HCT116 (cell line): ENCODE data around the gene THUMPD3. TPM values are rescaled to one million over a fixed set of nuclear protein-coding genes. Genes with fewer than 3 reads are reported as not detected.

Experiments
- ATAC-seq: fragments of 200-7000 bp; cut with Tn5 transposase; 2 replicates; pipeline ENCODE4 v1.9.1; 2020; ENCODE audit warnings: mild to moderate bottlenecking, moderate library complexity
- BruUV-seq: library from RNA; stranded (reverse); fragments of 400-500 nt; replicated peaks from 2 replicates; lab custom pipeline; 2021; lab: Mats Ljungman, UMichigan
- CTCF ChIA-PET: fragments of 300-600 bp; sonication (Branson Sonifier 250); formaldehyde crosslinking; loops from one replicate; lab custom pipeline; 2021; ENCODE audit warnings: antibody characterized with exemption; lab: Charles Lee
- POLR2A ChIA-PET: fragments of 300-600, 350-600 bp; sonication (Branson Sonifier 250); formaldehyde crosslinking; loops from one replicate; lab custom pipeline; 2021; ENCODE audit warnings: antibody characterized with exemption; lab: Charles Lee
- RAD21 ChIA-PET, 2 experiments: fragments of 300-600 bp; sonication (Branson Sonifier 250); formaldehyde crosslinking; loops; one replicate each; lab custom pipeline; 2023; ENCODE audit warnings: low total read pairs in 2 of 2; ENCODE audit not compliant: uncharacterized antibody in 2 of 2, unreplicated experiment in 2 of 2, low non-redundant PET in 1 of 2; lab: Charles Lee
- DNase-seq: peaks from one replicate; pipeline ENCODE4 v3.0.0-alpha.2; 2010; ENCODE audit warnings: low read depth, low spot score
- H2AFZ ChIP-seq: fragments of 200-600 bp; shearing (Covaris generic), sonication (generic); 2 replicates; pipeline ENCODE4 v1.6.1; 2017; ENCODE audit warnings: low read depth, mixed run types, mixed read lengths, antibody characterized with exemption, low read length; ENCODE audit not compliant: poor library complexity, severe bottlenecking
- H3K27ac ChIP-seq: 2 replicates; pipeline ENCODE4 v1.5.1; 2012; ENCODE audit warnings: low read depth, low read length
- H3K27me3 ChIP-seq: fragments of 200-600 bp; sonication (generic); 2 replicates; pipeline ENCODE4 v1.6.1; 2016; ENCODE audit warnings: mixed run types, low read length, mixed read lengths; ENCODE audit not compliant: insufficient read depth
- H3K36me3 ChIP-seq, 2 experiments: fragments of 200-500 bp in 1 of 2; fragments of 200-600 bp in 1 of 2; sonication (Bioruptor generic) in 1 of 2; sonication (generic) in 1 of 2; 2 replicates each; pipeline versions ENCODE4 v1.5.1 to v1.6.1; 2014 to 2016; ENCODE audit warnings: low read length in 2 of 2, inconsistent platforms in 1 of 2, mixed read lengths in 1 of 2, mixed run types in 1 of 2; ENCODE audit not compliant: insufficient read depth in 2 of 2, control insufficient read depth in 1 of 2
- H3K4me1 ChIP-seq, 2 experiments: fragments of 200-600 bp in 1 of 2; sonication (generic) in 1 of 2; 2 replicates each; pipeline versions ENCODE4 v1.5.1 to v1.6.1; 2012 to 2017; ENCODE audit warnings: low read length in 2 of 2, inconsistent platforms in 1 of 2, mild to moderate bottlenecking in 1 of 2, mixed read lengths in 1 of 2, mixed run types in 1 of 2, moderate library complexity in 1 of 2; ENCODE audit not compliant: insufficient read depth in 2 of 2, control insufficient read depth in 1 of 2
- H3K4me2 ChIP-seq: fragments of 200-600 bp; sonication (generic); 2 replicates; pipeline ENCODE4 v1.6.1; 2017; ENCODE audit warnings: mixed run types, low read length, mixed read lengths
- H3K4me3 ChIP-seq, 2 experiments: fragments of 200-600 bp in 1 of 2; sonication (generic) in 1 of 2; replicated peaks in 1 of 2; 2 replicates each; pipeline ENCODE4 v1.5.1; 2011 to 2016; ENCODE audit warnings: low read length in 2 of 2, control low read depth in 1 of 2, low read depth in 1 of 2, mild to moderate bottlenecking in 1 of 2, mixed read lengths in 1 of 2, mixed run types in 1 of 2
- H3K79me2 ChIP-seq: fragments of 200-600 bp; sonication (generic); 2 replicates; pipeline ENCODE4 v1.6.1; 2017; ENCODE audit warnings: mild to moderate bottlenecking, mixed run types, low read length, moderate library complexity, mixed read lengths; ENCODE audit not compliant: insufficient read depth
- H3K9ac ChIP-seq: fragments of 200-600 bp; sonication (generic); 2 replicates; pipeline ENCODE4 v1.6.1; 2016; ENCODE audit warnings: low read length, mixed read lengths
- H3K9me2 ChIP-seq: fragments of 200-600 bp; sonication (generic), shearing (Covaris generic); 2 replicates; pipeline ENCODE4 v1.6.1; 2017; ENCODE audit warnings: mixed run types, mild to moderate bottlenecking, moderate library complexity; ENCODE audit not compliant: insufficient read depth
- H3K9me3 ChIP-seq, 2 experiments: fragments of 200-500 bp in 1 of 2; fragments of 200-600 bp in 1 of 2; sonication (Bioruptor generic) in 1 of 2; sonication (generic) in 1 of 2; 2 replicates each; pipeline ENCODE4 v1.6.1; 2014 to 2017; ENCODE audit warnings: low read length in 2 of 2, mixed read lengths in 2 of 2, inconsistent platforms in 1 of 2, low read depth in 1 of 2, mild to moderate bottlenecking in 1 of 2, mixed run types in 1 of 2, moderate library complexity in 1 of 2; ENCODE audit not compliant: control insufficient read depth in 1 of 2, insufficient read depth in 1 of 2
- H4K20me1 ChIP-seq: fragments of 200-600 bp; sonication (generic), shearing (Covaris generic); 2 replicates; pipeline ENCODE4 v1.6.1; 2017; ENCODE audit warnings: mixed run types, mild to moderate bottlenecking, moderate library complexity; ENCODE audit not compliant: insufficient read depth
- CEBPB ChIP-seq: IDR thresholded peaks from 2 replicates; pipeline ENCODE4 v1.6.1; 2012; ENCODE audit warnings: low read depth
- EGR1 ChIP-seq: IDR thresholded peaks from 2 replicates; pipeline ENCODE4 v1.6.1; 2012; ENCODE audit warnings: low read depth
- EZH2 ChIP-seq: fragments of 200-600 bp; sonication (generic); IDR thresholded peaks from 2 replicates; pipeline ENCODE4 v1.6.1; 2017; ENCODE audit warnings: antibody characterized with exemption, mixed run types
- FOSL1 ChIP-seq: IDR thresholded peaks from 2 replicates; pipeline ENCODE4 v1.6.1; 2012; ENCODE audit warnings: low read depth
- POLR2A ChIP-seq: IDR thresholded peaks from 2 replicates; pipeline ENCODE4 v1.7.0; 2011; ENCODE audit warnings: borderline replicate concordance; ENCODE audit not compliant: insufficient read depth, insufficient read length; ENCODE audit errors: extremely low read depth
- RAD21 ChIP-seq: IDR thresholded peaks from 2 replicates; pipeline ENCODE4 v1.6.1; 2012; ENCODE audit warnings: low read depth, mild to moderate bottlenecking
- REST ChIP-seq: IDR thresholded peaks from 2 replicates; pipeline ENCODE4 v1.6.1; 2012; ENCODE audit warnings: low read depth
- SP1 ChIP-seq: IDR thresholded peaks from 2 replicates; pipeline ENCODE4 v1.6.1; 2012; ENCODE audit warnings: low read depth
- SRF ChIP-seq: IDR thresholded peaks from 2 replicates; pipeline ENCODE4 v1.6.1; 2012; ENCODE audit warnings: low read depth
- intact Hi-C: fragments of 100-400 bp; cut with micrococcal nuclease; formaldehyde crosslinking; loops from 2 replicates; pipeline ENCODE4 v1.10.0; 2022
- total RNA-seq: library from RNA; stranded (reverse); gene quantifications from one replicate; pipeline ENCODE4 v1.2.1, GENCODE V29; 2021; ENCODE audit not compliant: unreplicated experiment
- TF ChIP-seq, protein P1 (sequence below), 3 experiments: fragments of 200-600 bp in 1 of 3; sonication (generic) in 1 of 3; IDR thresholded peaks in 2 of 3; conservative IDR thresholded peaks in 1 of 3; 2 replicates each; pipeline ENCODE4 v1.5.1; 2012 to 2017; ENCODE audit warnings: low read depth in 2 of 3, low read length in 2 of 3, antibody characterized with exemption in 1 of 3, borderline replicate concordance in 1 of 3, control low read depth in 1 of 3, mild to moderate bottlenecking in 1 of 3, mixed read lengths in 1 of 3, mixed run types in 1 of 3, moderate library complexity in 1 of 3; ENCODE audit not compliant: insufficient read depth in 1 of 3
- TF ChIP-seq, protein P2 (sequence below): IDR thresholded peaks from 2 replicates; pipeline ENCODE4 v1.6.1; 2012

Gene THUMPD3
- total RNA-seq, 1 experiment from 2014 or later: 79.5 TPM

DNA sequence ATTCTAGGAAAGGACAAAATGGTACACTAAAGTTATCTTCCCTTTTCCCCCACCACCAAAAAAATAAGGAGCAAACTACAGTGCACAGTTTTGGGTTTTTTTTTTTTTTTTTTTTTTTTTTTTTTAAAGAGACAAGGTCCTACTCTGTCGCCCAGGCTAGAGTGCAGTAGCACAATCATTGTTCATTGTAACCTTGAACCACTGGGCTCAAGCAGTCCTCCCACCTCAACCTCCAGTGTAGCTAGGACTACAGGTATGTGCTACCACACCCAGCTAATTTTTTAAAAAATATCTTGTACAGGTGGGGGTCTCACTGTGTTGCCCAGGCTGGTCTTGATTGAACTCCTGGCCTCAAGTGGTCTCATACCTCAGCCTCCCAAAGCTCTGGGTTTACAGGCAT is 49.4 kb downstream of the THUMPD3 start (continued):
- TF ChIP-seq SRF (no peak), FOSL1 (no peak), SP1 (no peak), RAD21 (no peak), CEBPB (no peak), EGR1 (no peak)
- TF ChIP-seq, protein P1, sequence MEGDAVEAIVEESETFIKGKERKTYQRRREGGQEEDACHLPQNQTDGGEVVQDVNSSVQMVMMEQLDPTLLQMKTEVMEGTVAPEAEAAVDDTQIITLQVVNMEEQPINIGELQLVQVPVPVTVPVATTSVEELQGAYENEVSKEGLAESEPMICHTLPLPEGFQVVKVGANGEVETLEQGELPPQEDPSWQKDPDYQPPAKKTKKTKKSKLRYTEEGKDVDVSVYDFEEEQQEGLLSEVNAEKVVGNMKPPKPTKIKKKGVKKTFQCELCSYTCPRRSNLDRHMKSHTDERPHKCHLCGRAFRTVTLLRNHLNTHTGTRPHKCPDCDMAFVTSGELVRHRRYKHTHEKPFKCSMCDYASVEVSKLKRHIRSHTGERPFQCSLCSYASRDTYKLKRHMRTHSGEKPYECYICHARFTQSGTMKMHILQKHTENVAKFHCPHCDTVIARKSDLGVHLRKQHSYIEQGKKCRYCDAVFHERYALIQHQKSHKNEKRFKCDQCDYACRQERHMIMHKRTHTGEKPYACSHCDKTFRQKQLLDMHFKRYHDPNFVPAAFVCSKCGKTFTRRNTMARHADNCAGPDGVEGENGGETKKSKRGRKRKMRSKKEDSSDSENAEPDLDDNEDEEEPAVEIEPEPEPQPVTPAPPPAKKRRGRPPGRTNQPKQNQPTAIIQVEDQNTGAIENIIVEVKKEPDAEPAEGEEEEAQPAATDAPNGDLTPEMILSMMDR (IDR thresholded peaks at IDR 0.05 in 2 of 3, conservative IDR thresholded peaks at IDR 0.05 in 1 of 3; ENCODE audit: borderline replicate concordance in 1 of 3, insufficient read depth in 1 of 3, low read depth in 2 of 3, low read length in 2 of 3): no peak
- TF ChIP-seq, protein P2, sequence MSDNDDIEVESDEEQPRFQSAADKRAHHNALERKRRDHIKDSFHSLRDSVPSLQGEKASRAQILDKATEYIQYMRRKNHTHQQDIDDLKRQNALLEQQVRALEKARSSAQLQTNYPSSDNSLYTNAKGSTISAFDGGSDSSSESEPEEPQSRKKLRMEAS: no peak

DNA sequence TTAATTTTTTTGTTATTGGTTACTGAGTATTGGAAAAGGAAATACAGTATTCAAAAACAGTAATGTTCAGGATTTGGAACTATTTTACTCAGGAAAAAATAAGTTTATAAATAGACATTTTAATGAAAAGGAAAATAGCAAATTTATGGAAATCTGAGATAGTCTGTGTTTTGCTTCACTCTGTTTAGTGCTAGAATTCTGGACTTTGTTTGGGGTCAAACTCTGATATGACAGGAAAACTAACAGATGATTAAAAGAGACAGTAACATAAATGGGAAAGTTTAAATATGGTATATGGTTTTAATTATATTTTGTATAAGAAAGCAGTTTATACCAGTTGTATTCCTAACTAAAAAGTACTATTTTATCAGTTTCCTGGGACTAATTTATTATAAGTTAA is 52.0 kb downstream of the THUMPD3 start:
- RAD21 ChIA-PET: no interaction called here
- TF ChIP-seq POLR2A (no peak), FOSL1 (no peak), REST (no peak), EGR1 (no peak), EZH2 (no peak), CEBPB (no peak)
- TF ChIP-seq, protein P1 (IDR thresholded peaks at IDR 0.05 in 2 of 3, conservative IDR thresholded peaks at IDR 0.05 in 1 of 3; ENCODE audit: borderline replicate concordance in 1 of 3, insufficient read depth in 1 of 3, low read depth in 2 of 3, low read length in 2 of 3): no peak
- Histone ChIP-seq H3K9ac (no peak overlapping the region), H2AFZ (no peak overlapping the region), H3K27ac (no peak overlapping the region), H3K4me1 (peaks cover 13 to 14% of the 10 kb centered on the region in 2 experiments; a peak in 3 of 4 replicates), H4K20me1 (peaks cover 56% of the 10 kb centered on the region), H3K36me3 (no peaks in the 10 kb centered on the region; a peak in 1 of 4 replicates), H3K27me3 (no peaks in the 10 kb centered on the region), H3K79me2 (peaks cover 100% of the 10 kb centered on the region), H3K4me3 (no peak overlapping the region), H3K9me3 (no peaks in the 10 kb centered on the region), H3K4me2 (no peak overlapping the region), H3K9me2 (no peaks in the 10 kb centered on the region)
- POLR2A ChIA-PET: interaction anchor here (2.3 kb wide), 1 partner anchor 18 kb away, joined by 8 read pairs; no protein-coding TSS in a partner anchor
- ATAC-seq: no peak
- BruUV-seq: no TSS peak
- no peak for DNase-seq
- CTCF ChIA-PET: no interaction called here
- intact Hi-C loops: no loop called here
